B cell (primary cell): ENCODE data around the gene PTPRO.

Experiments
- EZH2 ChIP-seq: IDR thresholded peaks from 2 replicates; pipeline ENCODE4 v1.6.1; 2012; ENCODE audit warnings: borderline replicate concordance, low read depth, mild to moderate bottlenecking, moderate library complexity, low read length; ENCODE audit not compliant: insufficient read depth, poor library complexity, severe bottlenecking
- TF ChIP-seq, protein P1 (sequence below): fragments of 200-600 bp; IDR thresholded peaks from one replicate; pipeline ENCODE4 v1.8.0; 2022; ENCODE audit warnings: antibody characterized with exemption, mild to moderate bottlenecking

DNA sequence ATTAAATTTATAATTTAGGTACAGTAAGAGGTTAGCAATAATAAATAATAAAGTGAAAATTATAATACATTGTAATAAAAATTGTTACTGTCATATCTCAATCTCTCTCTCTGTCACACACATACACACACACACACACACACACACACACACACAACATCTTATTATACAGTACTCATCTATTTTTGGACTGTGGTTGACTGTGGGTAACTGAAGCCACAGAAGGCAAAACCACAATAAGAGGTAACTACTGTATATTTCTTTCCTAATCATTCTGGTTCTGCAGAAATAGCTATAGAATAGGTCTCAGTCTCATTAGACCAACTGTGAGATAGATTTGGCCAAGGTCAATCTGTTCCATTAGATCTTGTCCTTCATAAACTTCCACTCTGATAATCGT lies 33.1 kb upstream of the PTPRO start:
- TF ChIP-seq, protein P1, sequence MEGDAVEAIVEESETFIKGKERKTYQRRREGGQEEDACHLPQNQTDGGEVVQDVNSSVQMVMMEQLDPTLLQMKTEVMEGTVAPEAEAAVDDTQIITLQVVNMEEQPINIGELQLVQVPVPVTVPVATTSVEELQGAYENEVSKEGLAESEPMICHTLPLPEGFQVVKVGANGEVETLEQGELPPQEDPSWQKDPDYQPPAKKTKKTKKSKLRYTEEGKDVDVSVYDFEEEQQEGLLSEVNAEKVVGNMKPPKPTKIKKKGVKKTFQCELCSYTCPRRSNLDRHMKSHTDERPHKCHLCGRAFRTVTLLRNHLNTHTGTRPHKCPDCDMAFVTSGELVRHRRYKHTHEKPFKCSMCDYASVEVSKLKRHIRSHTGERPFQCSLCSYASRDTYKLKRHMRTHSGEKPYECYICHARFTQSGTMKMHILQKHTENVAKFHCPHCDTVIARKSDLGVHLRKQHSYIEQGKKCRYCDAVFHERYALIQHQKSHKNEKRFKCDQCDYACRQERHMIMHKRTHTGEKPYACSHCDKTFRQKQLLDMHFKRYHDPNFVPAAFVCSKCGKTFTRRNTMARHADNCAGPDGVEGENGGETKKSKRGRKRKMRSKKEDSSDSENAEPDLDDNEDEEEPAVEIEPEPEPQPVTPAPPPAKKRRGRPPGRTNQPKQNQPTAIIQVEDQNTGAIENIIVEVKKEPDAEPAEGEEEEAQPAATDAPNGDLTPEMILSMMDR = no peak
- TF ChIP-seq EZH2 = no peak
